HEK293 (cell line): Measurements from ENCODE around the gene IL1RAPL1.

Source experiments
- CTCF ChIA-PET: fragments of 350-600 bp; formaldehyde crosslinking; extraction: SDS; loops from one replicate; lab custom pipeline; 2021; ENCODE audit warnings: antibody characterized with exemption; lab: Yijun Ruan, JAX
- POLR2A ChIA-PET: fragments of 300-600 bp; formaldehyde crosslinking; extraction: SDS; loops from one replicate; lab custom pipeline; 2020; ENCODE audit warnings: antibody characterized with exemption, inconsistent platforms; lab: Yijun Ruan, JAX
- H3K27ac ChIP-seq: fragments of 200-500 bp; sonication (Bioruptor generic); 2 replicates; pipeline ENCODE4 v1.5.1; 2014; ENCODE audit warnings: low read depth, low read length, control low read depth, inconsistent platforms; ENCODE audit errors: extremely low read depth
- H3K36me3 ChIP-seq, 2 experiments: fragments of 200-500 bp in 1 of 2; sonication (Bioruptor generic) in 1 of 2; 1 replicate in 1 of 2; 2 replicates in 1 of 2; pipeline ENCODE4 v1.5.1; 2014 to 2017; ENCODE audit warnings: inconsistent platforms in 2 of 2, low read length in 2 of 2; ENCODE audit not compliant: control insufficient read depth in 2 of 2, insufficient read depth in 1 of 2
- H3K4me1 ChIP-seq: fragments of 200-500 bp; sonication (Bioruptor generic); 2 replicates; pipeline ENCODE4 v1.5.1; 2014; ENCODE audit warnings: mild to moderate bottlenecking, low read length, inconsistent platforms; ENCODE audit not compliant: control insufficient read depth, insufficient read depth
- H3K4me3 ChIP-seq: 2 replicates; pipeline ENCODE4 v1.5.1; 2011; ENCODE audit warnings: low read depth, mild to moderate bottlenecking, control low read depth, low read length, moderate library complexity
- H3K9me3 ChIP-seq: fragments of 200-500 bp; sonication (Bioruptor generic); 2 replicates; pipeline ENCODE4 v1.5.1; 2014; ENCODE audit warnings: low read depth, low read length, inconsistent platforms; ENCODE audit not compliant: control insufficient read depth, insufficient read depth
- BCL11A ChIP-seq: fragments of 450-650 bp; formaldehyde crosslinking; IDR thresholded peaks from 2 replicates; pipeline ENCODE4 v1.5.1; 2016; ENCODE audit warnings: low read depth, missing biosample characterization, missing genetic modification characterization
- GLI2 ChIP-seq: fragments of 450-650 bp; formaldehyde crosslinking; IDR thresholded peaks from 2 replicates; pipeline ENCODE4; 2017; ENCODE audit warnings: missing biosample characterization, missing genetic modification characterization, low read depth, borderline replicate concordance
- TSHZ1 ChIP-seq: fragments of 450-650 bp; formaldehyde crosslinking; IDR thresholded peaks from 2 replicates; pipeline ENCODE4 v1.5.1; 2016; ENCODE audit warnings: missing biosample characterization, missing genetic modification characterization, borderline replicate concordance
- WT1 ChIP-seq: fragments of 450-650 bp; formaldehyde crosslinking; IDR thresholded peaks from 2 replicates; pipeline ENCODE4 v1.5.1; 2016; ENCODE audit warnings: missing biosample characterization, missing genetic modification characterization
- ZBTB49 ChIP-seq: fragments of 450-650 bp; formaldehyde crosslinking; IDR thresholded peaks from 2 replicates; pipeline ENCODE4 v1.5.1; 2016; ENCODE audit warnings: missing biosample characterization, missing genetic modification characterization, low read depth
- ZBTB7A ChIP-seq: fragments of 450-650 bp; formaldehyde crosslinking; IDR thresholded peaks from 2 replicates; pipeline ENCODE4 v1.5.1; 2016; ENCODE audit warnings: low read depth, missing biosample characterization, missing genetic modification characterization
- ZFP3 ChIP-seq: fragments of 450-650 bp; formaldehyde crosslinking; IDR thresholded peaks from 2 replicates; pipeline ENCODE4 v1.5.1; 2016; ENCODE audit warnings: low read depth, missing biosample characterization, missing genetic modification characterization
- ZNF146 ChIP-seq: fragments of 450-650 bp; formaldehyde crosslinking; IDR thresholded peaks from 2 replicates; pipeline ENCODE4 v1.5.1; 2016; ENCODE audit warnings: missing biosample characterization, missing genetic modification characterization
- ZNF155 ChIP-seq: fragments of 450-650 bp; formaldehyde crosslinking; IDR thresholded peaks from 2 replicates; pipeline ENCODE4 v1.5.1; 2016; ENCODE audit warnings: missing biosample characterization, missing genetic modification characterization
- ZNF16 ChIP-seq: fragments of 450-650 bp; formaldehyde crosslinking; IDR thresholded peaks from 2 replicates; pipeline ENCODE4 v1.5.1; 2016; ENCODE audit warnings: low read depth, missing biosample characterization, missing genetic modification characterization
- ZNF26 ChIP-seq: fragments of 450-650 bp; formaldehyde crosslinking; IDR thresholded peaks from 2 replicates; pipeline ENCODE4 v1.5.1; 2016; ENCODE audit warnings: missing biosample characterization, missing genetic modification characterization
- ZNF366 ChIP-seq: fragments of 450-650 bp; formaldehyde crosslinking; conservative IDR thresholded peaks from 2 replicates; pipeline ENCODE4 v1.5.1; 2016; ENCODE audit warnings: missing biosample characterization, missing genetic modification characterization
- ZNF449 ChIP-seq: fragments of 450-650 bp; formaldehyde crosslinking; IDR thresholded peaks from 2 replicates; pipeline ENCODE4 v1.5.1; 2017; ENCODE audit warnings: missing biosample characterization, mild to moderate bottlenecking, missing genetic modification characterization, moderate library complexity
- ZNF664 ChIP-seq: fragments of 450-650 bp; formaldehyde crosslinking; IDR thresholded peaks from 2 replicates; pipeline ENCODE4 v1.5.1; 2016; ENCODE audit warnings: missing biosample characterization, missing genetic modification characterization
- ZNF704 ChIP-seq: fragments of 450-650 bp; formaldehyde crosslinking; IDR thresholded peaks from 2 replicates; pipeline ENCODE4 v1.5.1; 2016; ENCODE audit warnings: missing biosample characterization, missing genetic modification characterization
- ZSCAN30 ChIP-seq: fragments of 450-650 bp; IDR thresholded peaks from 2 replicates; pipeline ENCODE4 v1.5.1; 2018; ENCODE audit warnings: missing biosample characterization, mild to moderate bottlenecking, missing genetic modification characterization, moderate library complexity

IL1RAPL1 gene

GRCh38 chrX:28609003-28609402, 21.8 kb downstream of the IL1RAPL1 start (continued):
- TF ChIP-seq ZNF16 (tag by site-specific recombination) (no peak), WT1 (tag by site-specific recombination) (no peak), ZNF366 (tag by site-specific recombination) (no peak), BCL11A (no peak), ZNF26 (tag by site-specific recombination) (no peak), ZBTB49 (tag by site-specific recombination) (no peak), ZNF704 (tag by site-specific recombination) (no peak)

GRCh38 chrX:28609917-28610613, 22.8 kb downstream of the IL1RAPL1 start:
- CTCF ChIA-PET: no interaction called here
- H3K36me3 ChIP-seq: no peaks in the 10 kb centered on the region
- POLR2A ChIA-PET: no interaction called here

More at GRCh38 chrX:28609917-28610613, 22.8 kb downstream of the IL1RAPL1 start:
- Histone ChIP-seq H3K4me3 (no peak overlapping the region), H3K4me1 (no peaks in the 10 kb centered on the region), H3K9me3 (no peaks in the 10 kb centered on the region), H3K27ac (no peak overlapping the region)
- TF ChIP-seq ZFP3 (tag by site-specific recombination) (no peak), GLI2 (no peak), ZBTB7A (tag by site-specific recombination) (no peak), ZNF664 (tag by site-specific recombination) (no peak), ZNF146 (tag by site-specific recombination) (no peak), TSHZ1 (tag by site-specific recombination) (no peak), ZNF155 (tag by site-specific recombination) (no peak), ZSCAN30 (tag by site-specific recombination) (no peak), ZNF449 (no peak)
- TF ChIP-seq, all 188 proteins: peak for 0
